Caco-2 (cell line): ENCODE measurements around the gene ATP10B. TPM values are rescaled to one million over a fixed set of nuclear protein-coding genes. Genes with fewer than 3 reads are reported as not detected.
"Not testable (repeated sequence)": the region's sequence is repeated elsewhere in the genome, so short reads cannot be mapped to it uniquely, and the experiment has no call there.

Experiments used
- BruUV-seq: library from RNA; stranded (reverse); fragments of 400-500 nt; replicated peaks from 2 replicates; lab custom pipeline; 2021; lab: Mats Ljungman, UMichigan
- CTCF ChIA-PET: fragments of 300-600 bp; sonication (Branson Sonifier 250); formaldehyde crosslinking; loops from one replicate; lab custom pipeline; 2022; ENCODE audit warnings: antibody characterized with exemption; lab: Charles Lee
- POLR2A ChIA-PET: fragments of 300-600 bp; sonication (Branson Sonifier 250); formaldehyde crosslinking; loops from one replicate; lab custom pipeline; 2022; ENCODE audit warnings: antibody characterized with exemption; lab: Charles Lee
- DNase-seq, 2 experiments: peaks; one replicate each; pipeline versions ENCODE4 v3.0.0 to v3.0.0-alpha.2; 2020 to 2022
- H3K27me3 ChIP-seq: replicated peaks from 2 replicates; pipeline ENCODE4 v1.6.0; 2011; ENCODE audit warnings: low read length; ENCODE audit not compliant: control insufficient read depth, insufficient read depth
- H3K36me3 ChIP-seq: 2 replicates; pipeline ENCODE4 v1.5.1; 2011; ENCODE audit warnings: low read length; ENCODE audit not compliant: control insufficient read depth, insufficient read depth
- H3K4me1 ChIP-seq: fragments of 250-450 bp; sonication (Bioruptor Pico); 2 replicates; pipeline ENCODE4 v1.5.1; 2020; ENCODE audit warnings: mild to moderate bottlenecking
- H3K4me3 ChIP-seq: 2 replicates; pipeline ENCODE4 v1.5.1; 2011; ENCODE audit warnings: low read depth, mild to moderate bottlenecking, control low read depth, low read length
- H3K9me3 ChIP-seq: fragments of 250-450 bp; sonication (Bioruptor Pico); 2 replicates; pipeline ENCODE4 v1.5.1; 2020; ENCODE audit warnings: mild to moderate bottlenecking, moderate library complexity
- H3K27ac Mint-ChIP-seq: one replicate; pipeline ENCODE4 v1.8.0; 2022; ENCODE audit warnings: mixed read lengths; ENCODE audit not compliant: unreplicated experiment
- H3K27me3 Mint-ChIP-seq: one replicate; pipeline ENCODE4 v1.8.0; 2022; ENCODE audit warnings: mixed read lengths; ENCODE audit not compliant: insufficient read depth, unreplicated experiment
- H3K36me3 Mint-ChIP-seq: one replicate; pipeline ENCODE4 v1.8.0; 2022; ENCODE audit warnings: mild to moderate bottlenecking, mixed read lengths; ENCODE audit not compliant: insufficient read depth, unreplicated experiment
- H3K4me1 Mint-ChIP-seq: one replicate; pipeline ENCODE4 v1.8.0; 2022; ENCODE audit warnings: low read depth, mixed read lengths; ENCODE audit not compliant: unreplicated experiment
- H3K4me3 Mint-ChIP-seq: one replicate; pipeline ENCODE4 v1.8.0; 2022; ENCODE audit warnings: mild to moderate bottlenecking, moderate library complexity, mixed read lengths; ENCODE audit not compliant: unreplicated experiment
- H3K9me3 Mint-ChIP-seq: one replicate; pipeline ENCODE4 v1.8.0; 2022; ENCODE audit warnings: mixed read lengths; ENCODE audit not compliant: unreplicated experiment
- intact Hi-C: fragments of 100-400 bp; cut with micrococcal nuclease; formaldehyde crosslinking; loops from one replicate; pipeline ENCODE4 v1.10.0; 2022; ENCODE audit not compliant: unreplicated experiment
- total RNA-seq: library from RNA; stranded (reverse); gene quantifications from 2 replicates; pipeline ENCODE4 v1.2.3, GENCODE V29; 2022
- TF ChIP-seq, protein P1 (sequence below), 2 experiments: fragments of 200-600 bp in 1 of 2; IDR thresholded peaks; 1 replicate in 1 of 2; 2 replicates in 1 of 2; pipeline versions ENCODE4 v1.5.1 to v1.8.0; 2011 to 2022; ENCODE audit warnings: antibody characterized with exemption in 1 of 2, control low read depth in 1 of 2, inconsistent platforms in 1 of 2, low read depth in 1 of 2, low read length in 1 of 2, mild to moderate bottlenecking in 1 of 2, moderate library complexity in 1 of 2; ENCODE audit not compliant: insufficient read depth in 1 of 2, severe bottlenecking in 1 of 2, unreplicated experiment in 1 of 2

The ATP10B gene
- total RNA-seq, 1 experiment from 2014 or later, result 0.43 TPM

DNA sequence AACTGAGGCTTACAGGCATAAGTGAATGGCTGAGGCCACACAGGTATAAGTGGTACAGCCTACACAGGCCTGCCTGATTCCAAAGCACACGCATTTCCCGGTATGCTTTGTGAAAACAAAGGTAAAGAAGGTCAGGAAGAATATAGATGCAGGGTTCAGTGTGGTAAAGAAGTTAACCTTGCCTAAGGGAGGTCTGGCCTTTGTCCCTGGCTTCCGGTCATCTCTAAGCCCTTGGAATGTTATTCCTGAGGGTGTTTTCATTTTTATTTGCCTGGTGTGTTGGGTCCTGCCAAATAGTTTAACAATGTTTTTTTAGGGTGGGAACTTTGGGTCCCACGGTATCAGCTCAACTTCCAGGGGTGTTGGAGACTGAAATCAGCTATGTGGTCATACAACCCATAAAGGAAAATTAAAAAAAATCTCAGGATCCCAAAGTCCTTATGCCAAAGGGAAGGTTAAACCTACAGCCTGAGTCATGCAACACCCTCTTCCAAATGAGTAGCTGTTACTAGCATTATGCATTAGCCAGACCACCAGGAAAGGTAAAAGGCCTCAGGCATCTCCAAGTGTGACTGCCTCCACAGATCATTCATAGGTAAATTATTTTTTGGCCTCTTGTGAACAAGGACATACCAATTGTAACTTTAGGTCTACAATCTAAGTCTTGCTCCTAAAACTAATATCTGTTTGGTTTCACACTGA, 124.6 kb downstream of the ATP10B start:
- POLR2A ChIA-PET, result no interaction called here

DNA sequence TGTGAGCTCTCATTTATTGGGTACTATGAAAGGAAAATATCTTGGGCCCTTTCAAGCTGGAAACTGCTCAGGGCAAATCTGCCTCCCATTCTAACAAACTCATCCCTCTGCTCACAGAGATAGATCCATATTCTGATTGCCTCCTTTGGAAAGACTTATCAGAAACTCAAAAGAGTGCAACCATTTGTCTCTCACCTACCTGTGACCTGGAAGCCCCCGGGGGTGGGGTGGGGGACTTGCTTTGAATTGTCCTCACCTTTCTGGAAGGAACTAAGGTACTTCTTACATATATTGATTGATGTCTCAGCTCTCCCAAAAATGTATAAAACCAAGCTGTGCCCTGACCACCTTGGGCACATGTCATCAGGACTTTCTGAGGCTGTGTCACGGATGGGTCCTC, 125.3 kb downstream of the ATP10B start:
- Mint-ChIP-seq H3K9me3 (no peaks in the 10 kb centered on the region), H3K4me3 (no peak overlapping the region), H3K27me3 (no peaks in the 10 kb centered on the region), H3K27ac (no peak overlapping the region), H3K36me3 (no peaks in the 10 kb centered on the region), H3K4me1 (peaks cover 8% of the 10 kb centered on the region)
- H3K4me1 ChIP-seq, result peaks cover 13% of the 10 kb centered on the region
- no peak for DNase-seq
- H3K27me3 ChIP-seq, result no peaks in the 10 kb centered on the region
- no peak overlapping the region for H3K4me3 ChIP-seq
- POLR2A ChIA-PET, result no interaction called here
- intact Hi-C loops, result loop anchor here (1.0 kb wide), 1 partner anchor 10 kb away; no protein-coding TSS in a partner anchor
- TF ChIP-seq, protein P1, sequence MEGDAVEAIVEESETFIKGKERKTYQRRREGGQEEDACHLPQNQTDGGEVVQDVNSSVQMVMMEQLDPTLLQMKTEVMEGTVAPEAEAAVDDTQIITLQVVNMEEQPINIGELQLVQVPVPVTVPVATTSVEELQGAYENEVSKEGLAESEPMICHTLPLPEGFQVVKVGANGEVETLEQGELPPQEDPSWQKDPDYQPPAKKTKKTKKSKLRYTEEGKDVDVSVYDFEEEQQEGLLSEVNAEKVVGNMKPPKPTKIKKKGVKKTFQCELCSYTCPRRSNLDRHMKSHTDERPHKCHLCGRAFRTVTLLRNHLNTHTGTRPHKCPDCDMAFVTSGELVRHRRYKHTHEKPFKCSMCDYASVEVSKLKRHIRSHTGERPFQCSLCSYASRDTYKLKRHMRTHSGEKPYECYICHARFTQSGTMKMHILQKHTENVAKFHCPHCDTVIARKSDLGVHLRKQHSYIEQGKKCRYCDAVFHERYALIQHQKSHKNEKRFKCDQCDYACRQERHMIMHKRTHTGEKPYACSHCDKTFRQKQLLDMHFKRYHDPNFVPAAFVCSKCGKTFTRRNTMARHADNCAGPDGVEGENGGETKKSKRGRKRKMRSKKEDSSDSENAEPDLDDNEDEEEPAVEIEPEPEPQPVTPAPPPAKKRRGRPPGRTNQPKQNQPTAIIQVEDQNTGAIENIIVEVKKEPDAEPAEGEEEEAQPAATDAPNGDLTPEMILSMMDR (IDR thresholded peaks at IDR 0.05; ENCODE audit: insufficient read depth in 1 of 2, low read depth in 1 of 2, low read length in 1 of 2, severe bottlenecking in 1 of 2, unreplicated experiment in 1 of 2), result no peak
- BruUV-seq, result no TSS peak
- no peaks in the 10 kb centered on the region for H3K9me3 ChIP-seq
- CTCF ChIA-PET, result no interaction called here
- H3K36me3 ChIP-seq, result no peaks in the 10 kb centered on the region

More for the DNA sequence above, 124.6 kb downstream of the ATP10B start:
- peaks cover 13% of the 10 kb centered on the region for H3K4me1 ChIP-seq
- no peaks in the 10 kb centered on the region for H3K27me3 Mint-ChIP-seq
- peaks cover 8% of the 10 kb centered on the region for H3K4me1 Mint-ChIP-seq
- no peak overlapping the region for H3K4me3 Mint-ChIP-seq
- intact Hi-C loops, result loop anchor here (1.0 kb wide), 1 partner anchor 9 kb away; no protein-coding TSS in a partner anchor
- H3K27ac Mint-ChIP-seq, result no peak overlapping the region
- H3K27me3 ChIP-seq, result no peaks in the 10 kb centered on the region
- H3K36me3 Mint-ChIP-seq, result no peaks in the 10 kb centered on the region
- no peaks in the 10 kb centered on the region for H3K9me3 ChIP-seq
- TF ChIP-seq, protein P1 (IDR thresholded peaks at IDR 0.05; ENCODE audit: insufficient read depth in 1 of 2, low read depth in 1 of 2, low read length in 1 of 2, severe bottlenecking in 1 of 2, unreplicated experiment in 1 of 2), result no peak
- no TSS peak for BruUV-seq
- CTCF ChIA-PET, result no interaction called here
- H3K4me3 ChIP-seq, result no peak overlapping the region
- no peak for DNase-seq
- H3K36me3 ChIP-seq, result no peaks in the 10 kb centered on the region
- no peaks in the 10 kb centered on the region for H3K9me3 Mint-ChIP-seq

DNA sequence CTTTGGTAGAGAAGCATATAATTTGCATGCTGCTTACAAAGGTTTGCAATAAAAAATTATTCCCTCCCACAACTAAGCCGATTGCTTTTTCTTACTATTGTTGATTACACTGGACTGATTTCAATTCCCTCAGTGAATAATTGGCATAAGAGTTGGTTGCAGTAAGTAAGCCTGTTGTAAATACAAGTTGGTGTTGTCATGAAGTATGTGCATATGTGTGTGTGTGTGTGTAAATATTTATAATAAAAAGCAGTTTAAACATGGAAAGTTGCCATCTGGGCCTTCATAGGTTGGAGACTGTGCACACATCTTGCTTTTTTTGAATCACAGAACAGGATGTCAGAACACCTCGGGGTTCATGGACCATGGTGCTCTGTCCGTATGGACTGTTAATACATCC, 131.2 kb downstream of the ATP10B start:
- TF ChIP-seq, protein P1 (IDR thresholded peaks at IDR 0.05; ENCODE audit: insufficient read depth in 1 of 2, low read depth in 1 of 2, low read length in 1 of 2, severe bottlenecking in 1 of 2, unreplicated experiment in 1 of 2), result no peak
- Mint-ChIP-seq H3K27ac (no peak overlapping the region), H3K4me3 (no peak overlapping the region), H3K36me3 (no peaks in the 10 kb centered on the region), H3K4me1 (no peaks in the 10 kb centered on the region), H3K27me3 (no peaks in the 10 kb centered on the region), H3K9me3 (no peaks in the 10 kb centered on the region)
- Histone ChIP-seq H3K4me3 (no peak overlapping the region), H3K9me3 (no peaks in the 10 kb centered on the region), H3K36me3 (no peaks in the 10 kb centered on the region), H3K4me1 (no peaks in the 10 kb centered on the region), H3K27me3 (no peaks in the 10 kb centered on the region)
- POLR2A ChIA-PET, result no interaction called here
- intact Hi-C loops, result no loop called here
- CTCF ChIA-PET, result no interaction called here
- BruUV-seq, result no TSS peak
- no peak for DNase-seq

DNA sequence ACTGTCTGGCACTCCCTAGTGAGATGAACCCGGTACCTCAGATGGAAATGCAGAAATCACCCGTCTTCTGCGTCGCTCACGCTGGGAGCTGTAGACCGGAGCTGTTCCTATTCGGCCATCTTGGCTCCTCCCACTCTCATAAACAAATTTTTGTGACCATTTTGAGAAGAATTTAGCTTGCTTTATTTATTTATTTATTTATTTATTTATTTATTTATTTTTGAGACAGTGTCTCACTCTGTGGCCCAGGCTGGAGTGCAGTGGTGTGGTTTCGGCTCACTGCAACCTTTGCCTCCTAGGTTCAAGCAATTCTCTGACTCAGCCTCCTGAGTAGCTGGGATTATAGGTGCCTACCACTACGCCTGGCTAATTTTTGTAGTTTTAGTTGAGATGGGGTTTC, 136.5 kb downstream of the ATP10B start:
- H3K4me1 ChIP-seq, H3K36me3 ChIP-seq, H3K9me3 Mint-ChIP-seq, BruUV-seq, H3K36me3 Mint-ChIP-seq, H3K27ac Mint-ChIP-seq, H3K27me3 ChIP-seq, POLR2A ChIA-PET, H3K9me3 ChIP-seq, CTCF ChIA-PET, H3K4me3 ChIP-seq, H3K4me3 Mint-ChIP-seq, intact Hi-C loops, H3K4me1 Mint-ChIP-seq, H3K27me3 Mint-ChIP-seq, DNase-seq: not testable (repeated sequence)
